Hematopoietic multipotent progenitor cell treated with erythropoietin and hydrocortisone succinate and interleukin-3 and kit ligand, for 17 days (in vitro differentiated cells): ENCODE measurements around the gene GATD1.
A peak's percentile ranks its signal among the peaks of the same experiment; 100 is the strongest.

ENCODE experiments used
- DNase-seq: peaks from one replicate; pipeline ENCODE4 v3.0.0-alpha.2; 2015; ENCODE audit warnings: low spot score

GATD1 gene

GRCh38 chr11:778976-779954 is 2.0 kb upstream of the GATD1 start:
- no peak for DNase-seq

- peak; percentile 46 for DNase-seq
These were observed 563 bp downstream of the GATD1 start for GRCh38 chr11:776561-777287.

- no peak for DNase-seq
These were observed 1.1 kb downstream of the GATD1 start for GRCh38 chr11:776263-776560.

GRCh38 chr11:774873-775592 is 2.3 kb downstream of the GATD1 start:
- DNase-seq: no peak

GRCh38 chr11:773830-774229 is 3.5 kb downstream of the GATD1 start:
- no peak for DNase-seq

GRCh38 chr11:773425-773824 is 3.9 kb downstream of the GATD1 start:
- no peak for DNase-seq

GRCh38 chr11:772429-773390 is 4.6 kb downstream of the GATD1 start:
- DNase-seq: no peak

- no peak for DNase-seq
These were observed 5.6 kb downstream of the GATD1 start for GRCh38 chr11:771617-772204.

GRCh38 chr11:770642-771616 is 6.4 kb downstream of the GATD1 start:
- DNase-seq: no peak

GRCh38 chr11:769887-770641 is 7.2 kb downstream of the GATD1 start:
- DNase-seq: no peak

- no peak for DNase-seq
These were observed 10.0 kb downstream of the GATD1 start for GRCh38 chr11:767238-767637.

- no peak for DNase-seq
These were observed 10.4 kb downstream of the GATD1 start for GRCh38 chr11:766936-767210.

GRCh38 chr11:766106-766935 is 11.0 kb downstream of the GATD1 start:
- DNase-seq: no peak

GRCh38 chr11:765802-766091 is 11.5 kb downstream of the GATD1 start:
- no peak for DNase-seq

GRCh38 chr11:765025-765801 is 12.1 kb downstream of the GATD1 start:
- DNase-seq: peak; percentile 77

- DNase-seq: no peak
These were observed 12.8 kb downstream of the GATD1 start for GRCh38 chr11:764322-765024.
